SU-DHL-6 (cell line): ENCODE results near the gene SIK3.

Experiments used
- H2AFZ ChIP-seq: fragments of 200-600 bp; sonication (generic); 2 replicates; pipeline ENCODE4 v1.6.1; 2014; ENCODE audit warnings: low read depth, mild to moderate bottlenecking, moderate library complexity, mixed read lengths, antibody characterized with exemption, low read length; ENCODE audit not compliant: severe bottlenecking
- H3F3A ChIP-seq: fragments of 200-600 bp; shearing (Covaris generic); 2 replicates; pipeline ENCODE4 v1.6.0; 2016; ENCODE audit warnings: antibody characterized with exemption, mild to moderate bottlenecking; ENCODE audit not compliant: insufficient read depth
- H3K27ac ChIP-seq: fragments of 200-600 bp; sonication (generic); 2 replicates; pipeline ENCODE4 v1.5.1; 2016; ENCODE audit warnings: low read depth, mild to moderate bottlenecking, low read length, moderate library complexity, mixed read lengths
- H3K27me3 ChIP-seq: fragments of 200-600 bp; sonication (generic), shearing (Covaris generic); 2 replicates; pipeline ENCODE4 v1.6.0; 2014; ENCODE audit warnings: mild to moderate bottlenecking, low read length
- H3K36me3 ChIP-seq: fragments of 200-600 bp; sonication (generic); 2 replicates; pipeline ENCODE4 v1.6.1; 2014; ENCODE audit warnings: mild to moderate bottlenecking, low read length, mixed read lengths
- H3K4me2 ChIP-seq: fragments of 300-600, 200-600 bp; shearing (Covaris generic), sonication (generic); 2 replicates; pipeline ENCODE4 v1.6.0; 2014; ENCODE audit warnings: low read length, low read depth, mild to moderate bottlenecking; ENCODE audit not compliant: poor library complexity, severe bottlenecking
- H3K4me3 ChIP-seq: fragments of 200-600 bp; sonication (generic); 2 replicates; pipeline ENCODE4 v1.5.1; 2014; ENCODE audit warnings: antibody characterized with exemption, low read length, mild to moderate bottlenecking, mixed read lengths; ENCODE audit not compliant: insufficient read depth, poor library complexity, severe bottlenecking
- H3K79me2 ChIP-seq: fragments of 200-600 bp; sonication (generic); 2 replicates; pipeline ENCODE4 v1.6.1; 2014; ENCODE audit warnings: mild to moderate bottlenecking, low read length, moderate library complexity; ENCODE audit not compliant: insufficient read depth
- H3K9ac ChIP-seq: fragments of 200-600 bp; sonication (generic); 2 replicates; pipeline ENCODE4 v1.7.0; 2014; ENCODE audit warnings: mild to moderate bottlenecking, low read length
- H3K9me2 ChIP-seq: fragments of 200-600 bp; sonication (generic); replicated peaks from 2 replicates; pipeline ENCODE4 v1.6.1; 2014; ENCODE audit warnings: low read length; ENCODE audit not compliant: insufficient read depth
- H3K9me3 ChIP-seq: fragments of 200-600 bp; sonication (generic); 2 replicates; pipeline ENCODE4 v1.6.1; 2014; ENCODE audit warnings: low read length, mixed read lengths; ENCODE audit not compliant: insufficient read depth
- H4K20me1 ChIP-seq: fragments of 200-600 bp; sonication (generic); 2 replicates; pipeline ENCODE4 v1.6.1; 2014; ENCODE audit warnings: low read depth, mild to moderate bottlenecking, antibody characterized with exemption, low read length, moderate library complexity, mixed read lengths
- CTCF ChIP-seq: fragments of 200-600 bp; sonication (generic); IDR thresholded peaks from one replicate; pipeline ENCODE4 v1.5.1; 2017; ENCODE audit warnings: antibody characterized with exemption, mild to moderate bottlenecking, low read length, moderate library complexity; ENCODE audit not compliant: insufficient read depth, poor library complexity, severe bottlenecking
- EZH2phosphoT487 ChIP-seq: fragments of 200-600 bp; sonication (generic), shearing (Covaris generic); conservative IDR thresholded peaks from 2 replicates; pipeline ENCODE4 v1.6.1; 2018; ENCODE audit warnings: mild to moderate bottlenecking, antibody characterized with exemption, low read length, moderate library complexity, mixed read lengths

The SIK3 gene

GRCh38 chr11:116990811-116991210 lies 107.4 kb downstream of the SIK3 start:
- Histone ChIP-seq H2AFZ (no peak overlapping the region), H3K27ac (no peak overlapping the region), H3K27me3 (no peaks in the 10 kb centered on the region), H3F3A (no peaks in the 10 kb centered on the region), H3K4me3 (no peak overlapping the region), H3K9me3 (no peaks in the 10 kb centered on the region), H3K9me2 (no peaks in the 10 kb centered on the region), H3K79me2 (no peaks in the 10 kb centered on the region; the same call in 1 of the 2 replicates), H3K9ac (no peak overlapping the region), H3K36me3 (no peaks in the 10 kb centered on the region), H4K20me1 (peaks cover 4% of the 10 kb centered on the region; the same call in 1 of the 2 replicates), H3K4me2 (no peak overlapping the region)
- no peak for TF ChIP-seq EZH2phosphoT487
- no peak for TF ChIP-seq CTCF

DNA sequence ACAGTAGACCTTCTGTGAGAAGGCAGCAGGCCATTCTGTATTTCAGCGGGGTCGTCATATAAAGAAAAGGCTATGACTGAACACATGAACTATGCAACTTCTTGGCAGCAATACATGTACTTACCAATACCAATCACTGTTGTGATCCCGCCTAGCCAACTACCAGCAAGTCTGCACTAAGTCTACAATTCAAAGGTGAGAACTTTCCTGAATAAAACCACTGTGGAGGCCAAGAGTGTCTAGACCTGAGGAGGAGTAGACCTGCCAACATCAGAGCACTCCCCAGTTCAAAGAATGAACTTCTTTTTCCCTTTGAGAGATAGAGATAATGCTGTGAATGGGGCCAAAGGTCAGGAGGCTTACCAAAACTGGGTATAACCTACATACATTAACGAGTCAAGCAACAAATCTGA lies 108.2 kb downstream of the SIK3 start:
- TF ChIP-seq EZH2phosphoT487 (no peak), CTCF (no peak)
- Histone ChIP-seq H3F3A (no peaks in the 10 kb centered on the region), H3K79me2 (no peaks in the 10 kb centered on the region; the same call in 1 of the 2 replicates), H3K36me3 (no peaks in the 10 kb centered on the region), H3K4me3 (no peak overlapping the region), H3K27me3 (no peaks in the 10 kb centered on the region), H3K4me2 (no peak overlapping the region), H3K9ac (no peak overlapping the region), H3K9me3 (no peaks in the 10 kb centered on the region), H3K27ac (no peak overlapping the region), H2AFZ (no peak overlapping the region), H4K20me1 (no peaks in the 10 kb centered on the region; the same call in 1 of the 2 replicates), H3K9me2 (no peaks in the 10 kb centered on the region)

DNA sequence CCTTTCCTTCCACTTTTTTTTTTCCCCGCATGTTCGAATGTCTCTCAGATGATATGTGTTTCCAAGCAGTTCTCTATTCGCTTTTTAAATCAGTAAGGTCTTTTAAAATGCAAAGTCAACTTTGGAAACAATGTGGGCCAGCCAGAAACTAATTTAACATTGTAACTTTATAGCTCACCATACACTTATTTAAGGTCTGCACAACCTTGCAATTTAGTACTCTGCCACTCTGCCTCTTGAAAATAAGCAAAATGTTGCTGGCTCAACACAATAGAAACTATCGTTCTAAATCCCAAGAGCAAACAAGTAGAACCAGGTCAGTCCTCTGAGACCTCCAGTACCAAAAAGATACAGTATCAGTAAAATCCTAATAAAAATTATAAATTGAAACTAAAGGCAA lies 109.0 kb downstream of the SIK3 start:
- no peak overlapping the region for H3K4me3 ChIP-seq
- H2AFZ ChIP-seq, result no peak overlapping the region
- no peaks in the 10 kb centered on the region; the same call in 1 of the 2 replicates for H3K79me2 ChIP-seq
- H3K36me3 ChIP-seq, result no peaks in the 10 kb centered on the region
- no peak overlapping the region for H3K4me2 ChIP-seq
- no peaks in the 10 kb centered on the region for H3K27me3 ChIP-seq
- no peaks in the 10 kb centered on the region for H3K9me3 ChIP-seq
- TF ChIP-seq CTCF (no peak), EZH2phosphoT487 (no peak)
- H3F3A ChIP-seq, result no peaks in the 10 kb centered on the region
- H3K9me2 ChIP-seq, result no peaks in the 10 kb centered on the region
- H3K27ac ChIP-seq, result no peak overlapping the region
- no peak overlapping the region for H3K9ac ChIP-seq
- no peaks in the 10 kb centered on the region; the same call in 1 of the 2 replicates for H4K20me1 ChIP-seq
